ENCODE measurements around the gene TTLL1. TPM values are rescaled to one million over a fixed set of nuclear protein-coding genes. Genes with fewer than 3 reads are reported as not detected.
"Not testable (repeated sequence)": the region's sequence is repeated elsewhere in the genome, so short reads cannot be mapped to it uniquely, and the experiment has no call there.

Gene TTLL1
- total RNA-seq, 2 experiments from 2014 or later = 8.5 to 9.1 TPM

DNA sequence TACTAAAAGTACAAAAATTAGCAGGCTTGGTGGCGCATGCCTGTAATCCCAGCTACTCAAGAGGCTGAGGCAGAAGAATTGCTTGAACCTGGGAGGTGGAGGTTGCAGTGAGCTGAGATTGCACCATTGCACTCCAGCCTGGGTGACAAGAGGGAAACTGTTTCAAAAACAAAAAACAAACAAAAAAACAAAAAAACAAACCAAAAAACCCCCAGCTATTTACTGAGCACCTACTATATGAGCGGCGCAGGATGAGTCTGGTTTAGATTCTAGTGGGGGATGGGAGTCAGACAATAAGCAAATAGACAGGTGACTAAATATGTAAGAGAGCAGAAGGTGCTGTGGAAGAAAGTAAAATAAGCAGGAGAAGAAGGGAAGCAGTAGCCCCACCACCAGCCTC is 15.8 kb upstream of the TTLL1 start:
- H3K9me3 Mint-ChIP-seq; DNase-seq; H3K27me3 Mint-ChIP-seq; H3K4me3 Mint-ChIP-seq; H3K36me3 Mint-ChIP-seq (ENCODE audit: low read depth); POLR2A ChIA-PET; H3K27ac Mint-ChIP-seq: not testable (repeated sequence)
- H3K4me1 Mint-ChIP-seq = peaks cover 17% of the 10 kb centered on the region
- CTCF ChIA-PET = interaction anchor here (1.4 to 2.3 kb wide), 2 partner anchors 15 to 82 kb away, joined by 4 read pairs; partner anchors contain the start of gene TTLL12

DNA sequence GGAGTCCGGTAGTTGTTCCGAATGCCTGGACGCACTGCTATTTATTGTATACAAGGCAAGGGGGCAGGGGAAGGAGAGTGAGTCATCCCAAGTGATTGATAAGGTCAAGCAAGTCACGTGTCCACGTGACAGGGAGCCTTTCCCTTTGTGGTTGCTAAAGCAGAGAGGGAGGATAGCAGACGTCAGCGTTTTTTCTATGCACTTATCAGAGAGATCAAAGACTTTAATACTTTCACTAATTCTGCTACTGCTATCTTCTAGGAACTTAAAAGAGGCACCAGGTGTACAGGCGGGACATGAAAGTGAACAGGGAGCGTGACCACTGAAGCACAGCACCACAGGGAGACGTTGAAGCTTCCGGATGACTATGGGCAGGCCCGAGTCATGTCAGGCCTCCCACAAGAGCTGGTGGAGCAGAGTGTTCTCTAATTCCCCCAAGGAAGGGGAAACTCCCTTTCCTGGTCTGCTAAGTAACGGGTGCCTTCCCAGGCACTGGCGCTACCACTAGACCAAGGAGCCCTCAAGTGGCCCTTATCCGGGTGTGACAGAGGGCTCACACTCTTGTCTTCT is 14.9 kb upstream of the TTLL1 start:
- peaks cover 17% of the 10 kb centered on the region for H3K4me1 Mint-ChIP-seq
- H3K36me3 Mint-ChIP-seq (ENCODE audit: low read depth); H3K9me3 Mint-ChIP-seq; POLR2A ChIA-PET; H3K4me3 Mint-ChIP-seq; H3K27me3 Mint-ChIP-seq: not testable (repeated sequence)
- CTCF ChIA-PET = interaction anchor here (1.4 kb wide), 1 partner anchor 83 kb away, joined by 4 read pairs; the partner anchor contains the start of gene TTLL12
- H3K27ac Mint-ChIP-seq = peak overlapping the region; percentile 3
- DNase-seq = peak; percentile 34

DNA sequence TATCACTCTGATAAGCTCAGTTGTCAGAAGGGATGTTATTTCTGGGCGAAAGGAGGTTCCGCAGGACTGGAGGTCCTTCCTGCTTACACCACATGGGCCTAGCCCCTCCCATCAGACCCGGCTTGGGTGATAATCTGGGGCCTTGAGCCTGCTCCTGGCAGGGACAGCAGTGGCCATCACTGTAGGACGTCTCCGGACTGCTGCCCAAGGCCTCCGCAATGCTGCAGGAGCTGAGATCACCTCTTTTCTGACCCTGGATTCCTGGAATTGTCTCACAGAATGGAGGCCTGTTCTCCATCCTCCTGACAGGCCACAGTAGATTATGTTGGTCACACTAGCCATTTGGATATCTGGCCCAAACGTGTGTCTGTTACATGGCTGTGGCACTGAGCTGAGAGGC is 12.1 kb upstream of the TTLL1 start:
- peaks cover 6% of the 10 kb centered on the region for H3K9me3 Mint-ChIP-seq
- CTCF ChIA-PET = interaction anchor here (0.6 kb wide), 1 partner anchor 45 kb away, joined by 4 read pairs; no protein-coding TSS in a partner anchor
- POLR2A ChIA-PET = no interaction called here

DNA sequence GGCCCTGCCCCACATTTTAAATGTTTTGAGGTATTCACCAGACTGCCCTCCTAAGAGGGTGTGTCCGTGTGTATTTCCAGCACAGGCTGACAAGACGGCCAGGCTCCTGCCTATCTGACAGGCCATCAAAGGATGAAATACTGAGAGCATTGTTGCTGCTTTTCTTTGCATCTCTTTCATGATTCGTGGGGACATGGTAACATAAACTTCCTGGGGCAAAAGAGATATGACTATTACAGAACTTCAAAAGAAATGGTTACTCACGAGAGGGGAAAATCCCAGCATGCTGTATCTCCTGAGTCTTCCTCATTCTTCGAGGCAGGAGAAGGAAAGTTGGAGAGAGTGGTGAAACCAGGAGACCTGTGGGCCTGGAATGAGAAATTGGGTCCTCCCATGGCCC is 11.0 kb upstream of the TTLL1 start:
- DNase-seq = no peak
- Mint-ChIP-seq H3K9me3 (peaks cover 12% of the 10 kb centered on the region), H3K4me1 (peaks cover 14% of the 10 kb centered on the region), H3K27me3 (no peaks in the 10 kb centered on the region), H3K27ac (no peak overlapping the region), H3K4me3 (no peak overlapping the region), H3K36me3 (ENCODE audit: low read depth) (peaks cover 6% of the 10 kb centered on the region)
- POLR2A ChIA-PET = no interaction called here
- CTCF ChIA-PET = no interaction called here

More for the DNA sequence above, 12.1 kb upstream of the TTLL1 start:
- H3K4me3 Mint-ChIP-seq = no peak overlapping the region
- no peak for DNase-seq
- no peaks in the 10 kb centered on the region for H3K27me3 Mint-ChIP-seq
- H3K4me1 Mint-ChIP-seq = peaks cover 15% of the 10 kb centered on the region
- peaks cover 1% of the 10 kb centered on the region for H3K36me3 Mint-ChIP-seq (ENCODE audit: low read depth)
- no peak overlapping the region for H3K27ac Mint-ChIP-seq

DNA sequence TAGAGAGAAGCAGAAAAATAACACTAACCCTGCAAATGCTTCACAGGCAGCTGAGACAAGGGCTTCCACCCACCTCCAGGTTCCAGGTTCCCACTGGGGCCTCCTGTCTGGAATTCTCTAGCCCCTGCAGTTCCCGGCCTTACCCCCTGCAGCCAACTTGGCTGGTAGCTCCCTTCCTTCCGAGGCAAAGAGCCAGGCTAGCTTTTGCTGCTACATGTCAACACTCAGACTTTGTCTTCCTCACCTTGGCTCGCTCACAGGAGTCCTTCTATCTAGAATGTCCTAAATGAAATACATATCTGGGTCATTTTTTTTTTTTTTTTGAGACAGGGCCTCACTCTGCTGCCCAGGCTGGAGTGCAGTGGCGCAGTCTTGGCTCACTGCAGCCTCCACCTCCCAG is 9.9 kb upstream of the TTLL1 start:
- CTCF ChIA-PET = no interaction called here

DNA sequence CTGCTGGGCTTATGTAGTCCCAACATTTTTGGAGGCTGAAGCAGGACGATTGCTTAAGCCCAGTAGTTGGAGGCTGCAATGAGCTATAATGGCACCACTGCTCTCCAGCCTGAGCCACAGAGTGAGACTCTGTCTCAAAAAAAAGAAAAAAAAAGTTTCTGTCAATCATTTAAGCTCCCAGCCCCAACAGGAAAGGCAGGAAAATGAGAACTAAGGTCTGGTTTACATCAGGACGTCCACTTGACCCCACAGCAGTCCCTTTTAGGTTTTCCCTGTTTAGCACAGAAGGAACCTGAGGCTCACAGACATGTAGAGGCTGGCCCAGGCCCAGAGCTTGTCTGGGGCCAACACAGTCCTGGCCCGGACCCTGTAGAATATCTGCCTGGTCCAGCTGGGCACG is 9.2 kb upstream of the TTLL1 start:
- Mint-ChIP-seq H3K36me3 (ENCODE audit: low read depth) (peaks cover 6% of the 10 kb centered on the region), H3K9me3 (peaks cover 12% of the 10 kb centered on the region), H3K27me3 (no peaks in the 10 kb centered on the region), H3K4me3 (no peak overlapping the region), H3K27ac (no peak overlapping the region), H3K4me1 (peaks cover 4% of the 10 kb centered on the region)
- DNase-seq = no peak
- CTCF ChIA-PET = no interaction called here
- POLR2A ChIA-PET = no interaction called here

More for the DNA sequence above, 9.9 kb upstream of the TTLL1 start:
- peaks cover 9% of the 10 kb centered on the region for H3K4me1 Mint-ChIP-seq
- no peak overlapping the region for H3K4me3 Mint-ChIP-seq
- POLR2A ChIA-PET = no interaction called here
- no peaks in the 10 kb centered on the region for H3K27me3 Mint-ChIP-seq
- peaks cover 12% of the 10 kb centered on the region for H3K9me3 Mint-ChIP-seq
- DNase-seq = no peak
- H3K36me3 Mint-ChIP-seq (ENCODE audit: low read depth) = peaks cover 6% of the 10 kb centered on the region
- no peak overlapping the region for H3K27ac Mint-ChIP-seq

DNA sequence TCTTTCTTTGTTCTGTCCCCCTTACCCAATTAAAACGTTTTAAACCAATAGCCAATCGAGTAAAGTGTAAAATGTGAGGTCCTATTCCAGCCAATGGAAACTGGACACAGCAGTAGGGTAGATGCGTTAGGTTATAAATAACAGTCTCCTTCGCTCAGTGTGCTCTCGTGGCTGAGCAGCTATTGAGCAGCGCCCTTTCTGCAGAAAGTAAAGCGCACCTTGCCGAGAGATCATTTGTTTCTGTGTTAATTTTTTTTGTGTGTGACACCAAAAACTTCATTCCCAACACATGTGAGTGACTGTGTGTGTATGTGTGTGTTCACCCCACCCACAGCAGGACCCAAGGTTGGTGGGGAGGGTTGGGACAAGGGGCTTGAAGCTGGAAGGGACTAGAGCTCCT is 7.2 kb upstream of the TTLL1 start:
- POLR2A ChIA-PET = no interaction called here
- H3K4me3 Mint-ChIP-seq = no peak overlapping the region
- H3K9me3 Mint-ChIP-seq = peaks cover 12% of the 10 kb centered on the region
- no peak for DNase-seq
- no peak overlapping the region for H3K27ac Mint-ChIP-seq
- H3K4me1 Mint-ChIP-seq = peaks cover 4% of the 10 kb centered on the region
- no peaks in the 10 kb centered on the region for H3K27me3 Mint-ChIP-seq
- CTCF ChIA-PET = no interaction called here
- peaks cover 6% of the 10 kb centered on the region for H3K36me3 Mint-ChIP-seq (ENCODE audit: low read depth)

DNA sequence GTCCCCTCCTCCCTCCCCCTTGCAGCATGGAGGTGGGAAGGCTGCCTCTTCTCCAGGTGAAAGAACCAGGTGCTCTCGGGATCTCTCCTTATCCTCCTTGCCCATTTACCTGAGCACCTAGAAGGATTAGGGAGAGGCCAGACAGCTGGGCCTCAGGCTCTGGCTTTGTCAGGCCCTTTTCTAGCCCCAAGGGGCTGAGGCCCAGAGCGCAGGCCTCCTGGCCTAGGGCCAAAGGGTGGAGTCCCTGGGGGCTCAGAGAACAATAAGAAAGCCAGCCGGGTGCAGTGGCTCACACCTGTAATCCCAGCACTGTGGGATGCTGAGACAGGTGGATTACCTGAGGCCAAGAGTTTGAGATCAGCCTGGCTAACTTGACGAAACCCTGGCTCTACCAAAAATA is 5.4 kb upstream of the TTLL1 start:
- H3K9me3 Mint-ChIP-seq = peaks cover 12% of the 10 kb centered on the region
- no peaks in the 10 kb centered on the region for H3K27me3 Mint-ChIP-seq
- DNase-seq = no peak
- H3K4me3 Mint-ChIP-seq = no peak overlapping the region
- CTCF ChIA-PET = interaction anchor here (0.7 kb wide), 2 partner anchors 44 to 340 kb away, joined by 4 read pairs; no protein-coding TSS in a partner anchor
- peaks cover 6% of the 10 kb centered on the region for H3K36me3 Mint-ChIP-seq (ENCODE audit: low read depth)
- H3K27ac Mint-ChIP-seq = no peak overlapping the region
- peaks cover 4% of the 10 kb centered on the region for H3K4me1 Mint-ChIP-seq
- POLR2A ChIA-PET = no interaction called here

DNA sequence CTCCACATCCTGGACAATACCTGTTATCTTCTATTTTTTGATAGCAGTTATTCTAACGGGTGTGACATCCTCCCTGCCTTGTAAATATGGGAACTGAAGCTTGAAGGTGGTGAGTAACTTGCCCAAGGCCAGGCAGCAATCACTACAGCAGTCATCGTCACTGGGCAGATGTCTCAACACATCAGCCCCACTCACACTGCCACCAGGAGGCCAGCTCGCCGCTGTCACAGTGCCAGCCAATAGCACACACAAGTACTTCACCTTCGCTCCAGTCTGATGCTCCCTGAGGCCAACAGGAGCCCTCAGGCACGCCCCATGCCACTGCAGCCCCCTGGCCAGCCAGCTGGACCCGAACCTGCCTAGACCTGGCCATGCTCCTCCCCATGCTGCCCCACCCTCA is 4.9 kb upstream of the TTLL1 start:
- H3K4me3 Mint-ChIP-seq = no peak overlapping the region
- POLR2A ChIA-PET = no interaction called here

DNA sequence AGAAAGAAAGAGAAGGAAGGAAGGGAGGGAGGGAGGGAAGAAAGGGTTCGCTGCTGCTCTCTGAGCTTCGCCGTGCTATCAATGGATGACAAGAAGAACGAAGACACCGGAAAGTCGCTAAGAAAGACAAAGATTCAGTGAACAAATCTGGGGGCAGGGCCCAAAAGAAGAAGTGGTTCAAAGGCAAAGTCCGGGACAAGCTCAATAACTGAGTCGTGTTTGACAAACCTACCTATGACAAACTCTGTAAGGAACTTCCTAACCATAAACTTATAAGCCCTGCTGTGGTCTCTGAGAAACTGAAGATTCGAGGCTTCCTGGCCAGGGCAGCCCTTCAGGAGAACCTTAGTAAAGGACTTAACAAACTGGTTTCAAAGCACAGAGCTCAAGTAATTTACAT is 2.9 kb upstream of the TTLL1 start:
- no peak for DNase-seq
- H3K4me1 Mint-ChIP-seq = peaks cover 13% of the 10 kb centered on the region
- H3K9me3 Mint-ChIP-seq = peaks cover 12% of the 10 kb centered on the region
- ChIA-PET POLR2A (no interaction called here), CTCF (interaction anchor here (0.6 to 1.5 kb wide), 5 partner anchors 10 to 468 kb away, joined by 3 to 6 read pairs (median 3); partner anchors contain the start of gene ARFGAP3)
- peaks cover 6% of the 10 kb centered on the region for H3K36me3 Mint-ChIP-seq (ENCODE audit: low read depth)
- H3K27ac Mint-ChIP-seq = no peak overlapping the region
- no peak overlapping the region for H3K4me3 Mint-ChIP-seq
- no peaks in the 10 kb centered on the region for H3K27me3 Mint-ChIP-seq

More for the DNA sequence above, 4.9 kb upstream of the TTLL1 start:
- no peak for DNase-seq
- H3K9me3 Mint-ChIP-seq = peaks cover 12% of the 10 kb centered on the region
- CTCF ChIA-PET = no interaction called here
- H3K4me1 Mint-ChIP-seq = peaks cover 7% of the 10 kb centered on the region
- H3K27ac Mint-ChIP-seq = no peak overlapping the region
- H3K27me3 Mint-ChIP-seq = no peaks in the 10 kb centered on the region
- H3K36me3 Mint-ChIP-seq (ENCODE audit: low read depth) = peaks cover 6% of the 10 kb centered on the region

DNA sequence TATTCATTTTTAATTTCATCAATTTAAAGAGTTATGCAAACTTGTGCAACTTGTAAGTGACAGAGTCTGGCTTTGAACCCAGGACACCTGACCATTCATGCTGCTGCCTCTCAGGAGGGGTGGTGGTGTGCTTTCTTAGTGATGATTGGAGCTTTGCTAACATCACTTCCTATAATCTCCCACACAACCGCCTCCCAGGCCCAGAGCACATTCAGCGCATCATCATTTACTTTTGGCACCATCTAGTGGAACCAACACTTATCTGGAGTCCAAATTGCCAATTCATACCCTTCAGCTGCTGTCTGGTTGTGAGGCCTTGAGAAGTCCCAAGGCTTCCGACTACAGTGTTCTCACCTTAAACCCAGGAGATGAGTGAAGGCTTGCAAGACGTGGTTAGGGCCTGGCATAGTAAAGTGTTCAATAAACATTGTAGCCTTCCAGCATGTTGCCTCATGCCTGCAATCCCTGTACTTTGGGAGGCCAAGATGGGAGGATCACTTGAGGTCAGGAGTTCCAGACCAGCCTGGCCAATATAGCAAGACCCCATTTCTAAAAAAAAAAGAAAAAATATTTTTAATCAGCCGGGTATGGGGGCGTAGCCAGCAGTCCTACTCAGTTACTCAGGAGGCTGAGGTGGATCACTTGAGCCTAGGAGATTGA is 1.1 kb upstream of the TTLL1 start:
- H3K36me3 Mint-ChIP-seq (ENCODE audit: low read depth) = peaks cover 10% of the 10 kb centered on the region
- H3K4me3 Mint-ChIP-seq = peak overlapping the region; percentile 55
- peak; percentile 63 for DNase-seq
- H3K27me3 Mint-ChIP-seq = no peaks in the 10 kb centered on the region
- peak overlapping the region; percentile 62 for H3K27ac Mint-ChIP-seq
- H3K9me3 Mint-ChIP-seq = no peaks in the 10 kb centered on the region
- H3K4me1 Mint-ChIP-seq = peaks cover 27% of the 10 kb centered on the region
- POLR2A ChIA-PET = interaction anchor here (0.7 to 1.1 kb wide), 3 partner anchors 76 to 475 kb away, joined by 3 to 10 read pairs (median 3); partner anchors contain the start of gene POLDIP3
- CTCF ChIA-PET = interaction anchor here (0.6 to 1.1 kb wide), 7 partner anchors 16 to 469 kb away, joined by 3 to 11 read pairs (median 4); no protein-coding TSS in a partner anchor

DNA sequence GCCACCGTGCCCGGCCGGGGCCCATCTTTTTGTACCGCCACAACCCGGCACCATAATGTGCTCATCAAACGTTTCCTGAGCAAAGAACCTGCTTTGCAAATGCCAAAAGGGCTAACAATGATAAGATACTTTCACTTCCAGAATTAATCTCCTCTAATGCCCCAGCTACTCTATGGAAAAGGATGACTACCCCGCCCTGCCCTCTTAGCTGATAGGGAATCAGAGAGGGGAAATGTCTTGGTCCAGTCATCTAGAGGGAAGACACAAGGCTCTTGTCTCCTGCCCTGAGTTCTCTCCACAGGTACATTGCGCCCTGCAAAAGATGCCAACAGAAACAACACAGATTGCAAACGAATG is 586 bp downstream of the TTLL1 start:
- POLR2A ChIA-PET = no interaction called here
- Mint-ChIP-seq H3K9me3 (no peaks in the 10 kb centered on the region), H3K4me3 (peak overlapping the region; percentile 98), H3K4me1 (peaks cover 27% of the 10 kb centered on the region), H3K27me3 (no peaks in the 10 kb centered on the region), H3K27ac (peak overlapping the region; percentile 99), H3K36me3 (ENCODE audit: low read depth) (peaks cover 10% of the 10 kb centered on the region)
- no peak for DNase-seq
- CTCF ChIA-PET = no interaction called here

DNA sequence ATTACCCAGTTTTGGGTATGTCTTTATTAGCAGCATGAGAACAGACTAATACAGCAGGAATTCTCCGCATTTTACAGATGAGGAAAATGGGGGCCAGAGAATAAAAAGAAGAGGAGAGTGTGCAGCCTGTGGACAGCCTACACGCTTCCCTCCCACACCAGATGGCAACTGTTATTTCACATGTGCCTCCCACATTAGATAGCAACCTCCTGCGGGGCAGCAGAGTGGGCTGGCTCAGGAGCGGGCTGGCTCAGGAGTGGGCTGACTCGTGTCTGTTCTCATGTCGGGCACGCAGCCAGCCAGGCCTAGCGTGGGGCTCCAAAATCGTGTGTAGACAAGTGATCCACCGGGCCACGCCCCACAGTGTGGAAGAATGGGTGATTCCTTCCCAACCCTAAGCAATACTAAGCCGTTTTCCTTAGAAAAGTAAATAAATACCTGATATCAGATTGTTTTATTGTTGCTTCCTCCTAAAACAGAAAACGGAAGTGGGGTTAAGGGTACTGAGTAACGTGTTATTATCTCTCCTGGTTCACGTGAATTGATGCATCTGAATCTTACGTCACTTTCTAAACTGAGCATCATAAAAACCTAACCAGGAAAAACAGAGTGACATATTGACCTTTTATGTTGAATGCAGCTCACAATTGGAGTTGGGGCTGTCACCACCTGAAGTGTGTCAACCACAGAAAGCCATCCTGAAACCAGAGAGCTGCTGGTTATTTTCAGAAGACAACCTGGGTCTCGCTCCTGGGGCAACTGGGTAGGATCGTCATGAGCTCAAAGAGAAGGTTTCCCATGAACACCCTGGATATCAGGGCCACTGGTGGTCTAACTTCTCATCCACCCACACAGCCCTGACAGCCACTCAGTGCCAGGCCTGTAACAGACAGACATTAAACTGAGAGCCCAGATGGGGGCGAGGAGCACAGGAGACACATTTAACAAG is 3.3 kb downstream of the TTLL1 start:
- no peak overlapping the region for H3K4me3 Mint-ChIP-seq
- H3K27me3 Mint-ChIP-seq = no peaks in the 10 kb centered on the region
- H3K27ac Mint-ChIP-seq = peak overlapping the region; percentile 73
- CTCF ChIA-PET = interaction anchor here (0.5 to 0.7 kb wide), 3 partner anchors 17 to 245 kb away, joined by 4 to 5 read pairs (median 4); no protein-coding TSS in a partner anchor
- H3K4me1 Mint-ChIP-seq = peaks cover 27% of the 10 kb centered on the region
- POLR2A ChIA-PET = interaction anchor here (0.9 to 1.1 kb wide), 4 partner anchors 56 to 472 kb away, joined by 3 to 4 read pairs (median 4); partner anchors contain the start of genes PACSIN2 and POLDIP3
- H3K36me3 Mint-ChIP-seq (ENCODE audit: low read depth) = peaks cover 10% of the 10 kb centered on the region
- peak; percentile 18 for DNase-seq
- H3K9me3 Mint-ChIP-seq = no peaks in the 10 kb centered on the region

Measured in activated CD4-positive, alpha-beta memory T cell treated with anti-CD3 and anti-CD28 coated beads, Interleukin-2, amount 10 ng/mL, durations not matched to agents 7 days and 5 days (primary cell).